Measurements from ENCODE around the gene LFNG. TPM values are rescaled to one million over a fixed set of nuclear protein-coding genes. Genes with fewer than 3 reads are reported as not detected.

LFNG gene
- total and polyA plus RNA-seq, 2 of the 13 experiments (the other 11 are each of a cell fraction or from before 2014, with no cell fraction given) = 0.44 to 1.5 TPM

DNA sequence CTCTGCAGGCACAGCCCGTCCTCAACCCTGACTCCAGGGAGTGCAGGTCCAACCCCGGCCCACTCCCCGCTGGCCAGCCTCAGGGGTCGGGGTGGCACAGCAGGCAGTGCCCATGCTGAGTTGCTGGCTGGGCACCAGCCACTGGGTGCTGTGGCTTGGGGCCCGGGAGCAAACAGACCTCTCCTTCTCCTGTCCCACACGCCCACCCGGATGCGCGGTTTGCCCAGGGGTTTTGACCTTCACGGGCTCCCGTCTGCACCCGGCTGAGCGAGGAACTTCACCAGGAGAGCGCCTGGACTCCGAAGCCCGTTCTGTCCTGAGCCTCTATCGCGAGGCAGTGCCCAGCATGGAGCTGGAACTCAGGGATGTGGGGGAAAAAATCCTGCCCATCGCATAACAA lies 40.8 kb upstream of the LFNG start:
- no peaks in the 10 kb centered on the region for H4K20me1 ChIP-seq (ENCODE audit: insufficient read depth, low read length)
- H3K4me1 ChIP-seq (ENCODE audit: insufficient read depth, low read length) = peaks cover 38% of the 10 kb centered on the region
- H3K9me3 ChIP-seq (ENCODE audit: low read length) = no peaks in the 10 kb centered on the region
- no TSS peak for BruUV-seq (replicated peaks)
- FAIRE-seq (no peak), DNase-seq (ENCODE audit: low spot score) (no peak), ATAC-seq (no peak)
- POLR2A ChIA-PET = no interaction called here
- 34% methylated on average over 11 of the region's 19 CpGs for WGBS (ENCODE audit: low lambda C conversion rate)
- no peak for TF ChIP-seq ZNF780A (CRISPR knock-in tag; IDR thresholded peaks at IDR 0.05)
- no peak for TF ChIP-seq ZNF619 (CRISPR knock-in tag; IDR thresholded peaks at IDR 0.05)
- TF ChIP-seq MXI1 (IDR thresholded peaks at IDR 0.05; ENCODE audit: borderline replicate concordance, low read depth, low read length) = no peak
- TF ChIP-seq HNRNPL (IDR thresholded peaks at IDR 0.05; ENCODE audit: low read depth, low read length) = peak; percentile 90
- TF ChIP-seq AGO2 (optimal IDR thresholded peaks at IDR 0.05; ENCODE audit: low read depth, low read length) = no peak
- TF ChIP-seq CBFB (CRISPR knock-in tag; IDR thresholded peaks at IDR 0.05) = no peak
- 0 out of 2 replicates have a peak, but pooled peaks have one; percentile 27 for TF ChIP-seq ZNF598 (CRISPR knock-in tag; IDR thresholded peaks at IDR 0.05; ENCODE audit: borderline replicate concordance)
- TF ChIP-seq, protein P1, sequence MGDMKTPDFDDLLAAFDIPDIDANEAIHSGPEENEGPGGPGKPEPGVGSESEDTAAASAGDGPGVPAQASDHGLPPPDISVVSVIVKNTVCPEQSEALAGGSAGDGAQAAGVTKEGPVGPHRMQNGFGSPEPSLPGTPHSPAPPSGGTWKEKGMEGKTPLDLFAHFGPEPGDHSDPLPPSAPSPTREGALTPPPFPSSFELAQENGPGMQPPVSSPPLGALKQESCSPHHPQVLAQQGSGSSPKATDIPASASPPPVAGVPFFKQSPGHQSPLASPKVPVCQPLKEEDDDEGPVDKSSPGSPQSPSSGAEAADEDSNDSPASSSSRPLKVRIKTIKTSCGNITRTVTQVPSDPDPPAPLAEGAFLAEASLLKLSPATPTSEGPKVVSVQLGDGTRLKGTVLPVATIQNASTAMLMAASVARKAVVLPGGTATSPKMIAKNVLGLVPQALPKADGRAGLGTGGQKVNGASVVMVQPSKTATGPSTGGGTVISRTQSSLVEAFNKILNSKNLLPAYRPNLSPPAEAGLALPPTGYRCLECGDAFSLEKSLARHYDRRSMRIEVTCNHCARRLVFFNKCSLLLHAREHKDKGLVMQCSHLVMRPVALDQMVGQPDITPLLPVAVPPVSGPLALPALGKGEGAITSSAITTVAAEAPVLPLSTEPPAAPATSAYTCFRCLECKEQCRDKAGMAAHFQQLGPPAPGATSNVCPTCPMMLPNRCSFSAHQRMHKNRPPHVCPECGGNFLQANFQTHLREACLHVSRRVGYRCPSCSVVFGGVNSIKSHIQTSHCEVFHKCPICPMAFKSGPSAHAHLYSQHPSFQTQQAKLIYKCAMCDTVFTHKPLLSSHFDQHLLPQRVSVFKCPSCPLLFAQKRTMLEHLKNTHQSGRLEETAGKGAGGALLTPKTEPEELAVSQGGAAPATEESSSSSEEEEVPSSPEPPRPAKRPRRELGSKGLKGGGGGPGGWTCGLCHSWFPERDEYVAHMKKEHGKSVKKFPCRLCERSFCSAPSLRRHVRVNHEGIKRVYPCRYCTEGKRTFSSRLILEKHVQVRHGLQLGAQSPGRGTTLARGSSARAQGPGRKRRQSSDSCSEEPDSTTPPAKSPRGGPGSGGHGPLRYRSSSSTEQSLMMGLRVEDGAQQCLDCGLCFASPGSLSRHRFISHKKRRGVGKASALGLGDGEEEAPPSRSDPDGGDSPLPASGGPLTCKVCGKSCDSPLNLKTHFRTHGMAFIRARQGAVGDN (CRISPR knock-in tag; IDR thresholded peaks at IDR 0.05) = peak; percentile 5; the same call in 1 of the 2 replicates
- no peak for TF ChIP-seq ZKSCAN1 (IDR thresholded peaks at IDR 0.05; ENCODE audit: low read length)
- no peak overlapping the region for H3K27ac ChIP-seq (ENCODE audit: extremely low read length, insufficient read depth, low read length)
- in situ Hi-C loops (cut with HindIII; ENCODE audit: extremely low pct_ligation_motif_present, low pct_unique_long_range_greater_than_20kb) (no loop called here), intact Hi-C loops (cut with micrococcal nuclease; ENCODE audit: unreplicated experiment) (loop anchor here (5.0 to 10.0 kb wide), 2 partner anchors 44 to 86 kb away; no protein-coding TSS in a partner anchor)
- no peaks in the 10 kb centered on the region for H3K79me2 ChIP-seq (ENCODE audit: insufficient read depth, low read length)
- H3K27me3 ChIP-seq (ENCODE audit: control insufficient read depth in 1 of 2, insufficient read depth in 2 of 2, low read length in 2 of 2) = peaks cover 16 to 61% of the 10 kb centered on the region in 2 experiments
- CTCF ChIA-PET (ENCODE audit: low intra/inter-chr PET ratio, low total read pairs) = no interaction called here
- peak overlapping the region in 1 of 3 experiments; percentile 15; a peak in 1 of 6 replicates for H3K4me3 ChIP-seq (replicated peaks in 1 of 3; ENCODE audit: insufficient read depth in 1 of 3, low read depth in 2 of 3, low read length in 3 of 3)
- H3K9ac ChIP-seq (ENCODE audit: insufficient read depth, low read depth, low read length) = no peak overlapping the region
- H2AFZ ChIP-seq (ENCODE audit: low read length) = no peak overlapping the region
- no peaks in the 10 kb centered on the region for H3K36me3 ChIP-seq (replicated peaks in 1 of 2; ENCODE audit: control insufficient read depth in 1 of 2, insufficient read depth in 2 of 2, low read length in 2 of 2)
- peak overlapping the region; percentile 41 for H3K4me2 ChIP-seq (ENCODE audit: low read depth, low read length)

Measured in HepG2 (cell line).